H1 (cell line): ENCODE measurements around the gene HYDIN. TPM values are rescaled to one million over a fixed set of nuclear protein-coding genes. Genes with fewer than 3 reads are reported as not detected.
A peak's percentile ranks its signal among the peaks of the same experiment; 100 is the strongest.
"Not testable (repeated sequence)": the region's sequence is repeated elsewhere in the genome, so short reads cannot be mapped to it uniquely, and the experiment has no call there.

ENCODE experiments used
- CTCF ChIA-PET: fragments of 300-600 bp; sonication (Branson Sonifier 250); formaldehyde crosslinking; loops from one replicate; lab custom pipeline; 2021; ENCODE audit not compliant: partially characterized antibody; lab: Charles Lee
- POLR2A ChIA-PET: fragments of 300-600 bp; sonication (Branson Sonifier 250); formaldehyde crosslinking; loops from one replicate; lab custom pipeline; 2021; ENCODE audit warnings: inconsistent platforms; ENCODE audit not compliant: partially characterized antibody; lab: Charles Lee
- DNase-seq, 2 experiments: peaks; one replicate each; pipeline versions ENCODE4 v3.0.0 to v3.0.0-alpha.2; 2010 to 2022; ENCODE audit warnings: low spot score in 2 of 2, low read depth in 1 of 2, mixed read lengths in 1 of 2
- FAIRE-seq: peaks from 2 replicates; lab custom pipeline; 2011; peaks lifted over from hg19 to GRCh38; lab: Jason Lieb, UNC
- H2AFZ ChIP-seq: 2 replicates; pipeline ENCODE4 v1.8.1; 2012; ENCODE audit warnings: low read length, inconsistent platforms
- H2AK5ac ChIP-seq: 2 replicates; pipeline ENCODE4 v1.6.1; 2013; ENCODE audit warnings: low read depth, low read length
- H2BK120ac ChIP-seq: replicated peaks from 2 replicates; pipeline ENCODE3; 2013; ENCODE audit warnings: low read depth, low read length, inconsistent platforms
- H2BK12ac ChIP-seq: 2 replicates; pipeline ENCODE4 v1.6.1; 2013; ENCODE audit warnings: low read depth, low read length
- H2BK15ac ChIP-seq: 2 replicates; pipeline ENCODE4 v1.6.1; 2013; ENCODE audit warnings: low read length
- H2BK20ac ChIP-seq: 2 replicates; pipeline ENCODE4 v1.6.1; 2013; ENCODE audit warnings: low read length
- H2BK5ac ChIP-seq: 2 replicates; pipeline ENCODE4 v1.6.1; 2013; ENCODE audit warnings: low read depth, low read length
- H3K14ac ChIP-seq: 2 replicates; pipeline ENCODE4 v1.6.1; 2013; ENCODE audit warnings: inconsistent platforms; ENCODE audit not compliant: insufficient read length
- H3K18ac ChIP-seq: 2 replicates; pipeline ENCODE4 v1.6.1; 2013; ENCODE audit warnings: low read length; ENCODE audit errors: extremely low read depth
- H3K23ac ChIP-seq: 2 replicates; pipeline ENCODE4 v1.6.1; 2013; ENCODE audit warnings: inconsistent platforms; ENCODE audit not compliant: insufficient read length
- H3K23me2 ChIP-seq: 2 replicates; pipeline ENCODE4 v1.6.1; 2013; ENCODE audit warnings: low read depth, low read length
- H3K27ac ChIP-seq: 2 replicates; pipeline ENCODE4 v1.6.1; 2011; ENCODE audit warnings: low read depth, low read length, inconsistent platforms
- H3K27me3 ChIP-seq, 4 experiments: replicated peaks in 1 of 4; 1 replicate in 1 of 4; 2 replicates in 3 of 4; pipeline versions ENCODE4 v1.6.1 to v1.8.1; 2011 to 2013; ENCODE audit warnings: low read length in 3 of 4, mild to moderate bottlenecking in 3 of 4, inconsistent platforms in 2 of 4, mixed read lengths in 2 of 4, moderate library complexity in 1 of 4; ENCODE audit not compliant: control insufficient read depth in 3 of 4, insufficient read depth in 3 of 4; ENCODE audit errors: extremely low read depth in 1 of 4
- H3K36me3 ChIP-seq, 4 experiments: 2 replicates each; pipeline versions ENCODE4 v1.6.1 to v1.8.1; 2011 to 2013; ENCODE audit warnings: mild to moderate bottlenecking in 4 of 4, low read length in 3 of 4, moderate library complexity in 2 of 4, control low read depth in 1 of 4, inconsistent platforms in 1 of 4; ENCODE audit not compliant: insufficient read depth in 4 of 4, control insufficient read depth in 2 of 4
- H3K4ac ChIP-seq: replicated peaks from 2 replicates; pipeline ENCODE3; 2013; ENCODE audit warnings: low read length, low read depth, mixed read lengths, inconsistent platforms; ENCODE audit not compliant: insufficient read length
- H3K4me1 ChIP-seq, 4 experiments: replicated peaks in 1 of 4; 1 replicate in 1 of 4; 2 replicates in 3 of 4; pipeline versions ENCODE4 v1.6.1 to v1.8.1; 2011 to 2013; ENCODE audit warnings: low read length in 3 of 4, inconsistent platforms in 2 of 4, mixed read lengths in 1 of 4; ENCODE audit not compliant: insufficient read depth in 4 of 4, control insufficient read depth in 3 of 4
- H3K4me2 ChIP-seq, 2 experiments: 2 replicates each; pipeline versions ENCODE4 v1.6.1 to v1.8.1; 2011 to 2013; ENCODE audit warnings: low read depth in 2 of 2, low read length in 2 of 2, control low read depth in 1 of 2, inconsistent platforms in 1 of 2, mild to moderate bottlenecking in 1 of 2; ENCODE audit not compliant: insufficient read depth in 1 of 2
- H3K4me3 ChIP-seq, 4 experiments: fragments of 200-600, 300-600 bp in 1 of 4; sonication (generic), shearing (Covaris generic), sonication (Bioruptor Twin) in 1 of 4; 2 replicates each; pipeline versions ENCODE4 v1.5.1 to v1.8.1; 2011 to 2016; ENCODE audit warnings: low read length in 4 of 4, low read depth in 3 of 4, control low read depth in 2 of 4, inconsistent platforms in 2 of 4, mild to moderate bottlenecking in 2 of 4, mixed read lengths in 1 of 4, moderate library complexity in 1 of 4; ENCODE audit not compliant: insufficient read depth in 2 of 4; ENCODE audit errors: extremely low read depth in 1 of 4
- H3K56ac ChIP-seq: replicated peaks from 2 replicates; pipeline ENCODE3; 2013; ENCODE audit warnings: low read depth, mild to moderate bottlenecking, mixed read lengths, low read length, inconsistent platforms; ENCODE audit not compliant: insufficient read length
- H3K79me1 ChIP-seq: 2 replicates; pipeline ENCODE4 v1.6.1; 2013; ENCODE audit warnings: low read depth, low read length, control low read depth
- H3K79me2 ChIP-seq, 2 experiments: 2 replicates each; pipeline versions ENCODE4 v1.6.1 to v1.8.1; 2012 to 2013; ENCODE audit warnings: low read length in 2 of 2, mild to moderate bottlenecking in 2 of 2, inconsistent platforms in 1 of 2; ENCODE audit not compliant: insufficient read depth in 2 of 2, control insufficient read depth in 1 of 2
- H3K9ac ChIP-seq, 4 experiments: replicated peaks in 1 of 4; 1 replicate in 1 of 4; 2 replicates in 3 of 4; pipeline versions ENCODE4 v1.6.1 to v1.8.1; 2011 to 2013; ENCODE audit warnings: low read depth in 3 of 4, low read length in 3 of 4, control low read depth in 2 of 4, mild to moderate bottlenecking in 2 of 4, moderate library complexity in 2 of 4, inconsistent platforms in 1 of 4; ENCODE audit errors: extremely low read depth in 1 of 4
- H3K9me3 ChIP-seq, 2 experiments: 2 replicates each; pipeline versions ENCODE4 v1.6.1 to v1.8.1; 2012 to 2013; ENCODE audit warnings: mild to moderate bottlenecking in 2 of 2, moderate library complexity in 2 of 2, control low read depth in 1 of 2, inconsistent platforms in 1 of 2, low read depth in 1 of 2, low read length in 1 of 2, mixed read lengths in 1 of 2; ENCODE audit not compliant: insufficient read depth in 2 of 2
- H4K20me1 ChIP-seq, 2 experiments: replicated peaks in 1 of 2; 2 replicates each; pipeline versions ENCODE3 to v1.8.1; 2011 to 2013; ENCODE audit warnings: inconsistent platforms in 2 of 2, low read length in 2 of 2, mild to moderate bottlenecking in 1 of 2; ENCODE audit not compliant: insufficient read depth in 2 of 2, control insufficient read depth in 1 of 2
- H4K5ac ChIP-seq: 2 replicates; pipeline ENCODE4 v1.6.1; 2013; ENCODE audit warnings: low read length, low read depth, mixed read lengths, inconsistent platforms; ENCODE audit not compliant: insufficient read length
- H4K8ac ChIP-seq: 2 replicates; pipeline ENCODE4 v1.8.0; 2013; ENCODE audit warnings: mild to moderate bottlenecking, moderate library complexity, low read length, inconsistent platforms; ENCODE audit not compliant: insufficient read depth; ENCODE audit errors: extremely low read depth
- H4K91ac ChIP-seq: replicated peaks from 2 replicates; pipeline ENCODE3; 2013; ENCODE audit warnings: low read length, mixed read lengths, inconsistent platforms; ENCODE audit not compliant: insufficient read length
- RAD21 ChIP-seq, 2 experiments: IDR thresholded peaks in 1 of 2; conservative IDR thresholded peaks in 1 of 2; 2 replicates each; pipeline ENCODE4 v1.6.1; 2011; ENCODE audit warnings: low read depth in 2 of 2, low read length in 2 of 2, improper control_type of control experiment in 1 of 2, inconsistent platforms in 1 of 2, mild to moderate bottlenecking in 1 of 2, moderate library complexity in 1 of 2
- WGBS, 2 experiments: shearing (Covaris generic) in 1 of 2; methylation state at CpG; one replicate each; pipeline versions ENCODE4 v1.1.6 to v1.1.7; 2013 to 2015; ENCODE audit warnings: low lambda C conversion rate in 2 of 2, mixed read lengths in 2 of 2, inconsistent platforms in 1 of 2, low coverage in 1 of 2, missing lambda C conversion rate in 1 of 2; ENCODE audit not compliant: insufficient replicate concordance in 2 of 2, insufficient coverage in 1 of 2, insufficient read length in 1 of 2; ENCODE audit errors: extremely low coverage in 1 of 2, missing lambda C conversion rate in 1 of 2; 5-methylcytosine and 5-hydroxymethylcytosine counted together
- polyA plus RNA-seq, 7 experiments: library from polyadenylated mRNA; depleted of rRNA in 3 of 7; stranded (reverse) in 5 of 7; unstranded in 2 of 7; fragments of >200 nt in 5 of 7; fragments of 200-250 nt in 2 of 7; gene quantifications; 1 replicate in 5 of 7; 2 replicates in 1 of 7; 4 replicates in 1 of 7; pipeline versions ENCODE4 v1.2.1 to v1.2.3, GENCODE V29; 2011 to 2013; ENCODE audit warnings: missing spikeins in 2 of 7, mixed read lengths in 2 of 7
- total RNA-seq: library from RNA; stranded (reverse); fragmentation: NEBNext Ultra II Directional; extraction: Animal tissue kit (Norgen Biotek cat#: 25700); gene quantifications from 2 replicates; pipeline ENCODE4 v1.2.1, GENCODE V29; 2021
- TF ChIP-seq, protein P1 (sequence below), 3 experiments: IDR thresholded peaks; 1 replicate in 2 of 3; 2 replicates in 1 of 3; pipeline versions ENCODE4 v1.5.1 to v1.6.1; 2011; ENCODE audit warnings: low read length in 3 of 3, mild to moderate bottlenecking in 3 of 3, inconsistent platforms in 2 of 3, low read depth in 1 of 3, moderate library complexity in 1 of 3; ENCODE audit not compliant: insufficient read depth in 1 of 3; ENCODE audit errors: control extremely low read depth in 1 of 3

Gene HYDIN
- total and polyA plus RNA-seq, 2 of the 8 experiments (the other 6 are each of a cell fraction or from before 2014, with no cell fraction given): 1.1 to 1.8 TPM

- H3K23me2 ChIP-seq, H3K36me3 ChIP-seq, H3K27me3 ChIP-seq, H3K27ac ChIP-seq, H3K4ac ChIP-seq, H4K91ac ChIP-seq, H4K8ac ChIP-seq, POLR2A ChIA-PET, H2BK15ac ChIP-seq, CTCF ChIA-PET, H3K4me1 ChIP-seq, H2BK120ac ChIP-seq, H2BK20ac ChIP-seq, H3K79me1 ChIP-seq, H2AFZ ChIP-seq, H3K18ac ChIP-seq, DNase-seq, H4K5ac ChIP-seq, H3K14ac ChIP-seq, H2BK5ac ChIP-seq, H4K20me1 ChIP-seq, H3K9ac ChIP-seq, H3K23ac ChIP-seq, H2BK12ac ChIP-seq, H3K79me2 ChIP-seq, H2AK5ac ChIP-seq, H3K9me3 ChIP-seq, H3K4me2 ChIP-seq, H3K56ac ChIP-seq, H3K4me3 ChIP-seq: not testable (repeated sequence)
- 49% methylated on average over 2 of the region's 2 CpGs; no CpG with 5 or more reads in 1 of the 2 experiments for WGBS, 2 experiments
- TF ChIP-seq RAD21 (IDR thresholded peaks at IDR 0.05 in 1 of 2, conservative IDR thresholded peaks at IDR 0.05 in 1 of 2; ENCODE audit: low read depth in 2 of 2, low read length in 2 of 2): peak; percentile 38 to 39
- TF ChIP-seq, protein P1, sequence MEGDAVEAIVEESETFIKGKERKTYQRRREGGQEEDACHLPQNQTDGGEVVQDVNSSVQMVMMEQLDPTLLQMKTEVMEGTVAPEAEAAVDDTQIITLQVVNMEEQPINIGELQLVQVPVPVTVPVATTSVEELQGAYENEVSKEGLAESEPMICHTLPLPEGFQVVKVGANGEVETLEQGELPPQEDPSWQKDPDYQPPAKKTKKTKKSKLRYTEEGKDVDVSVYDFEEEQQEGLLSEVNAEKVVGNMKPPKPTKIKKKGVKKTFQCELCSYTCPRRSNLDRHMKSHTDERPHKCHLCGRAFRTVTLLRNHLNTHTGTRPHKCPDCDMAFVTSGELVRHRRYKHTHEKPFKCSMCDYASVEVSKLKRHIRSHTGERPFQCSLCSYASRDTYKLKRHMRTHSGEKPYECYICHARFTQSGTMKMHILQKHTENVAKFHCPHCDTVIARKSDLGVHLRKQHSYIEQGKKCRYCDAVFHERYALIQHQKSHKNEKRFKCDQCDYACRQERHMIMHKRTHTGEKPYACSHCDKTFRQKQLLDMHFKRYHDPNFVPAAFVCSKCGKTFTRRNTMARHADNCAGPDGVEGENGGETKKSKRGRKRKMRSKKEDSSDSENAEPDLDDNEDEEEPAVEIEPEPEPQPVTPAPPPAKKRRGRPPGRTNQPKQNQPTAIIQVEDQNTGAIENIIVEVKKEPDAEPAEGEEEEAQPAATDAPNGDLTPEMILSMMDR (IDR thresholded peaks at IDR 0.05; ENCODE audit: control extremely low read depth in 1 of 3, insufficient read depth in 1 of 3, low read depth in 1 of 3, low read length in 3 of 3): peak in 1 of 3 experiments; percentile 4; a peak in 2 of 4 replicates
- FAIRE-seq: peak; percentile 99
Observed at GRCh38 chr16:70999735-71000134, 230.8 kb downstream of the HYDIN start.
